OCI-LY1 (cell line): ENCODE data around the gene SEMA3C.
A peak's percentile ranks its signal among the peaks of the same experiment; 100 is the strongest.

Experiments used
- H2AFZ ChIP-seq: fragments of 200-600 bp; sonication (generic), shearing (Covaris generic); 2 replicates; pipeline ENCODE4 v1.6.0; 2014; ENCODE audit warnings: antibody characterized with exemption, mild to moderate bottlenecking, low read length
- H3F3A ChIP-seq: fragments of 200-600 bp; sonication (generic), shearing (Covaris generic); 2 replicates; pipeline ENCODE4 v1.6.0; 2014; ENCODE audit warnings: mild to moderate bottlenecking, antibody characterized with exemption, low read length, moderate library complexity; ENCODE audit not compliant: insufficient read depth
- H3K27ac ChIP-seq: fragments of 200-600 bp; sonication (generic); 2 replicates; pipeline ENCODE4 v1.5.1; 2014; ENCODE audit warnings: low read length, mixed run types, mild to moderate bottlenecking, low read depth; ENCODE audit not compliant: poor library complexity, severe bottlenecking
- H3K27me3 ChIP-seq: fragments of 200-600 bp; sonication (generic); 2 replicates; pipeline ENCODE4 v1.6.0; 2014; ENCODE audit warnings: antibody characterized with exemption, mild to moderate bottlenecking, low read length, moderate library complexity; ENCODE audit not compliant: insufficient read depth
- H3K36me3 ChIP-seq: fragments of 200-600 bp; sonication (generic); 2 replicates; pipeline ENCODE4 v1.6.1; 2014; ENCODE audit warnings: mild to moderate bottlenecking, antibody characterized with exemption, low read length, moderate library complexity, mixed read lengths; ENCODE audit not compliant: insufficient read depth
- H3K4me1 ChIP-seq: fragments of 200-600 bp; sonication (generic); 2 replicates; pipeline ENCODE4 v1.5.1; 2014; ENCODE audit warnings: mild to moderate bottlenecking, low read length, moderate library complexity; ENCODE audit not compliant: insufficient read depth, severe bottlenecking
- H3K4me2 ChIP-seq: fragments of 200-600 bp; sonication (generic), shearing (Covaris generic); 2 replicates; pipeline ENCODE4 v1.6.1; 2014; ENCODE audit warnings: low read length
- H3K4me3 ChIP-seq: fragments of 200-600 bp; sonication (generic); 2 replicates; pipeline ENCODE4 v1.5.1; 2014; ENCODE audit warnings: low read length, low read depth, mild to moderate bottlenecking, mixed read lengths; ENCODE audit not compliant: poor library complexity, severe bottlenecking
- H3K79me2 ChIP-seq: fragments of 200-600 bp; shearing (Covaris generic); 2 replicates; pipeline ENCODE4 v1.6.1; 2016; ENCODE audit warnings: mixed run types, low read length, mixed read lengths; ENCODE audit not compliant: insufficient read depth
- H3K9ac ChIP-seq: fragments of 200-600 bp; sonication (generic), shearing (Covaris generic); 2 replicates; pipeline ENCODE4 v1.6.1; 2014; ENCODE audit warnings: mild to moderate bottlenecking, low read length, mixed read lengths
- H3K9me2 ChIP-seq: fragments of 200-600 bp; sonication (generic), shearing (Covaris generic); 2 replicates; pipeline ENCODE4 v1.6.1; 2014; ENCODE audit warnings: low read depth, mild to moderate bottlenecking, low read length, mixed read lengths
- H3K9me3 ChIP-seq: fragments of 200-600 bp; shearing (Covaris generic); 2 replicates; pipeline ENCODE4 v1.6.1; 2014; ENCODE audit warnings: low read length, mixed read lengths
- H4K20me1 ChIP-seq: fragments of 200-600 bp; sonication (generic), shearing (Covaris generic); 2 replicates; pipeline ENCODE4 v1.6.0; 2016; ENCODE audit warnings: mild to moderate bottlenecking, low read length; ENCODE audit not compliant: insufficient read depth
- CTCF ChIP-seq: fragments of 200-600 bp; sonication (generic), shearing (Covaris generic); IDR thresholded peaks from 2 replicates; pipeline ENCODE4 v1.5.1; 2017; ENCODE audit warnings: mild to moderate bottlenecking, antibody characterized with exemption, low read length, moderate library complexity, mixed read lengths
- EZH2 ChIP-seq: fragments of 200-600 bp; sonication (generic), shearing (Covaris generic); IDR thresholded peaks from 2 replicates; pipeline ENCODE4 v1.8.0; 2017; ENCODE audit warnings: borderline replicate concordance, mixed run types, mild to moderate bottlenecking, antibody characterized with exemption, low read length, moderate library complexity, mixed read lengths

The SEMA3C gene

DNA sequence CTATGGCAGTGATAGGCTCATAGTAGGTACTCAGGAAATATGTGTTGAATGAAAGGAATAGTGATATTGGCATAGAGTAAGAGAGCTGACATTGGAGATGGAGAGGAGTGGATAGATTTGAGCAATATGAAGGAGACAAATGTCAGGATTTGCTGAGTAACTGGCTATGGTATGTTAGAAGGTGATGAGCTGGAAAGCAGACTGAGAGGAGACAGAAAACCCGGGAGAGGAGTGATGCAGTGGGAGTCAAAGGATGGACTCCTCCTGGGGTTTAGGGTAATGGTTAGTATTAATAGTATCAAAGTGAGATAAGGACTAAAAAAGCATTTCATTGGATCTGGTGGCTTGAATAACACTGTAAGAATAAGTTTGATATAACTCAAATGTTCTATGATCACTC lies 215.6 kb downstream of the SEMA3C start:
- Histone ChIP-seq H3K27me3 (no peaks in the 10 kb centered on the region), H3K9me3 (no peaks in the 10 kb centered on the region), H3K36me3 (no peaks in the 10 kb centered on the region), H3K4me1 (no peaks in the 10 kb centered on the region), H3F3A (no peaks in the 10 kb centered on the region), H3K9ac (no peak overlapping the region), H3K4me2 (no peak overlapping the region), H3K4me3 (no peak overlapping the region), H3K9me2 (no peaks in the 10 kb centered on the region), H3K27ac (no peak overlapping the region), H4K20me1 (no peaks in the 10 kb centered on the region), H3K79me2 (no peaks in the 10 kb centered on the region), H2AFZ (no peak overlapping the region)
- TF ChIP-seq CTCF (no peak), EZH2 (no peak)

DNA sequence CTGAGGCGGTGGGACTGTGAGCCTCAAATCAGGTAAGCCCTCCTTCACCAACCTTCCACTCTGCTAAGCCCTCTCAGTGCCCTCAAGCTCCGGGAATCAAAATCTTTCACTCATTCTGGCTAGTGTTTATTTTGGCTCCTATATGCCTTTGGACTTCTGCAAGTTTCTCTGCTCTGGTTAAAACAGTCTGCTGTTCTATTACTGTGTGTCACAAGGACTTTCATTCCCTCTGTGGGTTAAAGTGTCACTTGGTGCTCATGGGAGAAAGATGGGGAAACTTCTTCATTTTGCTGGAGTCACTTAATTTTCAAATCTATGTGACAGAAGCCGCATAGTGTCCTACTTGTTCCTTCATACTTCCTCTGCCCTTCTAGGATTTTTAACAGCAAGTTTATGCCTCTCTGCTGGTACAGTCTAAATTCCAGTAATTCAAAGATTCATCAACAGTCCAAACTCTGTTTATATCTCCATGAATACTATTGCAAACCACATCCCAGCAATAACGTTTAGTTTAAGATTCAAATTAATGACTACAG lies 219.1 kb downstream of the SEMA3C start:
- H3K4me3 ChIP-seq, result no peak overlapping the region
- no peaks in the 10 kb centered on the region for H3K79me2 ChIP-seq
- no peak overlapping the region for H3K4me2 ChIP-seq
- no peaks in the 10 kb centered on the region for H3K4me1 ChIP-seq
- H3K9ac ChIP-seq, result no peak overlapping the region
- no peaks in the 10 kb centered on the region for H3K27me3 ChIP-seq
- no peak overlapping the region for H2AFZ ChIP-seq
- H3K27ac ChIP-seq, result no peak overlapping the region
- no peaks in the 10 kb centered on the region for H3F3A ChIP-seq
- no peaks in the 10 kb centered on the region for H3K36me3 ChIP-seq
- TF ChIP-seq EZH2 (no peak), CTCF (no peak)
- H3K9me3 ChIP-seq, result no peaks in the 10 kb centered on the region
- H3K9me2 ChIP-seq, result no peaks in the 10 kb centered on the region
- H4K20me1 ChIP-seq, result no peaks in the 10 kb centered on the region

GRCh38 chr7:80699045-80699638 lies 219.7 kb downstream of the SEMA3C start:
- Histone ChIP-seq H3K4me2 (no peak overlapping the region), H3K79me2 (no peaks in the 10 kb centered on the region), H4K20me1 (no peaks in the 10 kb centered on the region), H3F3A (no peaks in the 10 kb centered on the region), H3K4me3 (no peak overlapping the region), H3K36me3 (no peaks in the 10 kb centered on the region), H3K9me3 (no peaks in the 10 kb centered on the region), H2AFZ (no peak overlapping the region), H3K9ac (no peak overlapping the region), H3K9me2 (no peaks in the 10 kb centered on the region), H3K27me3 (no peaks in the 10 kb centered on the region), H3K27ac (no peak overlapping the region), H3K4me1 (no peaks in the 10 kb centered on the region)
- peak; percentile 81 for TF ChIP-seq CTCF
- TF ChIP-seq EZH2, result no peak
